Activated T-cell treated with anti-CD3 and anti-CD28 coated beads, Interleukin-2, amount 50 U/mL, for 24 hours (primary cell): ENCODE data around the gene ISL1.

Experiments
- DNase-seq: peaks from one replicate; pipeline ENCODE4 v3.0.0-alpha.2; 2020
- H3K27ac Mint-ChIP-seq: 2 replicates; pipeline ENCODE4 v1.8.0; 2020; ENCODE audit warnings: mild to moderate bottlenecking, mixed read lengths
- H3K27me3 Mint-ChIP-seq: 2 replicates; pipeline ENCODE4 v1.8.0; 2020; ENCODE audit warnings: mixed read lengths
- H3K36me3 Mint-ChIP-seq: 2 replicates; pipeline ENCODE4 v1.8.0; 2020; ENCODE audit warnings: low read depth, mixed read lengths
- H3K4me1 Mint-ChIP-seq: 2 replicates; pipeline ENCODE4 v1.8.0; 2020; ENCODE audit warnings: low read depth, mixed read lengths
- H3K4me3 Mint-ChIP-seq: 2 replicates; pipeline ENCODE4 v1.8.0; 2020; ENCODE audit warnings: mild to moderate bottlenecking, moderate library complexity, mixed read lengths
- H3K9me3 Mint-ChIP-seq: 2 replicates; pipeline ENCODE4 v1.8.0; 2020; ENCODE audit warnings: mixed read lengths

The ISL1 gene

DNA sequence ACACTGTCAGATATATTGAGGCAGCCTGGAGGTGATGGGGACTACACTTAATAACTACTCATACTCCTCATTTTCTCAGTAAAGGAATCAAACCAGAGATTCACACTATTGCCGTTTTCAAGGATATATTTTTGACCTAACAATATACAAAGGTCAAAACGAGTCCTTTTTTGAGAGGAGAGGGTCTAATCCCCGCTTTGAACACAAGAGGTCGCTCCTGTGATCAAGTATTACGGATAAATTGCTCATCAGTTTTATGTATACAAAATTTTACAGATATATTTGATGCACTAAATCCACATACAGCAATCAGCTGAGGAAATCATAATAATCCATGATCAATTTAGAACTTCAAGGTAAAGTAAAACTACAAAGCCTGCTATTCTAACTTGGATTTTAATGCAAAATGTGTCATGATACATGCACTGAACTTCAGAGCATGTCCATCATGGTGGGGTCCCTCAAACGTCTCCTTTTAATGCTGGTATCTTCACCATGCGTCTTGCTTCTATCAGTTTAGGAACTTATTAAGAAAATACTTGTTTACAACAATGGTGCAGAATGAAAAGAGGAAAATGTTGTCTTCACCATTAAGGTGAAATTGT is 2.5 kb upstream of the ISL1 start:
- Mint-ChIP-seq H3K36me3 (no peaks in the 10 kb centered on the region), H3K4me1 (peaks cover 12% of the 10 kb centered on the region), H3K9me3 (peaks cover 3% of the 10 kb centered on the region), H3K27ac (no peak overlapping the region), H3K27me3 (peaks cover 92% of the 10 kb centered on the region), H3K4me3 (no peak overlapping the region)
- DNase-seq = no peak

DNA sequence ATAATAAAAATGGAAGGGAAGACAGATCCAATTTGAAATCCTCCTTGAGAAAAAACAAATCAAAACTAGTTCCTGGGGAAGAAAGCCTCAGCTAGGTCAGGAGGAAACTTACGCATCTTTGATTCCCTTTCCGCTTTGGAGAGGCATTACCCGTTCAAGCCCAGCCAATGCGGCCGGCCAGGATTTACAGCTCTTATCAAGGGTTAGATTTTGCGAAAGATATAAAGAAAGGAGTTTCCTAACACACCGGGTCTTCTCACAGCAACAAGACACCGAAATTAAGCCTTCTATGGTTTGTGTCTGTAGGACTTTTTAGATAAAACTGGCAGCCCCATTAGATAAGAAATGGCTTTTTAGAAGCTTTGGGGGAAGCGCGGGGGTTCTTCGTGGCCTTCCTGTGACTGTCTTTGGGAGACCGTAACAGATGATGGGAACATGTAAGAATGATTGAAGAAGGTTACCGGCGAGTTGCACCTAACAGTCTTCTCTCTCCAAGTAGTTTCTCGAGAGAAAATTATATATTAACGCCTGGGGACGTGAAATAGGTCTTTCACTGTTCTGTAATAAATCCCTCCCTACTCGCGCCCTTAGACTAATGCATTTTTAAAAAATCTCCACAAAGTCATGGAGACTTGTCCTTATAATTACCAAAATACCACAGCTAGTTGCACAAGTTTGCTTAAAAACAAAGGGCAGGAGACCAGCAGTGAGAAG is 1.3 kb upstream of the ISL1 start:
- H3K27me3 Mint-ChIP-seq = peaks cover 99% of the 10 kb centered on the region
- no peaks in the 10 kb centered on the region for H3K36me3 Mint-ChIP-seq
- no peak overlapping the region for H3K27ac Mint-ChIP-seq
- no peak for DNase-seq
- peaks cover 3% of the 10 kb centered on the region for H3K9me3 Mint-ChIP-seq
- no peak overlapping the region for H3K4me3 Mint-ChIP-seq
- peaks cover 12% of the 10 kb centered on the region for H3K4me1 Mint-ChIP-seq

DNA sequence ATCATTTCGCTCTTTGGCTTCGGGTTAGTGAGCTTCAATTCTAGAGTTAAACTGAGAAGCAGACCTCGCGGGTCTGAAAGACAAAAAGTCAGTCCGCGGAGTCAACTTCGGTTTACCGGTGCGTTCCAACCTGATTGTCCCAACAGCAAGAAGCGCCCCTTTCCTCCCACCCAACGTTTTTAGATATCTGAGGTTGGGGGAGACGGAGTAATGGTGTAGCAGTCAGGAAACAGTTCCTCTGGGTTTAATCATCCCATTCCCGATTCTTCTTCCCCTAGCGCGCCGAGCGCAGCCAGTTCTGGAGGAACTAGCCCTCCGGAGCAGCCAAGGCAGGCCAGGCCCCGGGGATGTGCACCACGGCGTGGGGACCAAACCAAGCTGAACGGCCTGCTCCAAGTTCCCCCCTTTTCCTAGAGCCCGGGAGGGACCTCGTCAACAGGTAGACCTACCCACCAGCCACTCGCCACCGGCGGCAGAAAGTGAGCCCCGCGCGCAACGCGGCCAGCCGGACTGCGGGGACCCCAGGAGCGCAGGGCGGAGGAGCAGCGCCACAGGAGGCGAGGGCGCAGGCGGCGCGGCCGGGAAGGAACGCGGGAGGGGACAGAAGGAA is 622 bp upstream of the ISL1 start:
- no peak for DNase-seq
- Mint-ChIP-seq H3K27me3 (peaks cover 99% of the 10 kb centered on the region), H3K4me3 (no peak overlapping the region)

DNA sequence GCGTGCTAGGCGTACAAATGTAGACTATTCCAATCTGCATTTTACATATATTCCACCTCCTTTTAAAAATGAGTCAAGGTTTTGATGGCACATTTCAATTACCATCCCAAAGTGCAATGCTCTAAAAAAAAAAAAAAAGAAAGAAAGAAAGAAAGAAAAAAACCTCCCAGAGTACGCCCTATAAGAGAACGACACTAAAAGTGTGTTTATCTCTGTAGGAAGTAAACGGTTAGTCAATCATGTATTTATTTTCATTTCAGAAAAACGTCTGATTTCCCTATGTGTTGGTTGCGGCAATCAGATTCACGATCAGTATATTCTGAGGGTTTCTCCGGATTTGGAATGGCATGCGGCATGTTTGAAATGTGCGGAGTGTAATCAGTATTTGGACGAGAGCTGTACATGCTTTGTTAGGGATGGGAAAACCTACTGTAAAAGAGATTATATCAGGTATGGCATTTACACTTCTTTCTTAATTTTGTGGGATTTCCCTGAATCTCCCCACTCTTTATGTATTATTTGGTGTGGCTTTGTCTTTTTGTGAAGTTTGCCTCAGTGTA is 1.1 kb downstream of the ISL1 start:
- Mint-ChIP-seq H3K4me3 (no peak overlapping the region), H3K4me1 (peaks cover 4% of the 10 kb centered on the region), H3K36me3 (no peaks in the 10 kb centered on the region), H3K27me3 (peaks cover 99% of the 10 kb centered on the region), H3K9me3 (no peaks in the 10 kb centered on the region), H3K27ac (no peak overlapping the region)
- no peak for DNase-seq

More for the DNA sequence above, 622 bp upstream of the ISL1 start:
- Mint-ChIP-seq H3K36me3 (no peaks in the 10 kb centered on the region), H3K27ac (no peak overlapping the region), H3K4me1 (peaks cover 12% of the 10 kb centered on the region), H3K9me3 (peaks cover 3% of the 10 kb centered on the region)

DNA sequence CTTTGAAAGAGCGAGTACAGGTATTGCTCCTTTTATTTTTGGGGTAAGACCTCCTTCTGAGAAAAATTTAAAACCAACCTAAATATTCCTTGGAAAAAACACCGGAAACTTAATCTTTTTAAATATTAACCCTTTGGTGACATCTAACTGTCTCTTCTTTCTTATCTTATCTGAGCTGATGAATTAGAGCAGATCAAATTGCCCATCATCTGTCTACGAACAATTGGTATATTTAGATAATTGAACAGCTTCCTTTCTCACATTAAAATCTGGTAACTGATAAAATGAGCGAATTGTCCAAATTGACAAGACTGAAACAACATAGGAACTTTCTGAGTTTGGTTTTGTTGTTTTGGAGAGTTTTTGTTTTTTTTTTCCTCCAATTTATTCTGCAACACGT is 2.0 kb downstream of the ISL1 start:
- DNase-seq = no peak
- no peaks in the 10 kb centered on the region for H3K9me3 Mint-ChIP-seq
- no peak overlapping the region for H3K4me3 Mint-ChIP-seq
- peaks cover 96% of the 10 kb centered on the region for H3K27me3 Mint-ChIP-seq
- no peak overlapping the region for H3K27ac Mint-ChIP-seq
- H3K4me1 Mint-ChIP-seq = peaks cover 4% of the 10 kb centered on the region
- H3K36me3 Mint-ChIP-seq = no peaks in the 10 kb centered on the region

DNA sequence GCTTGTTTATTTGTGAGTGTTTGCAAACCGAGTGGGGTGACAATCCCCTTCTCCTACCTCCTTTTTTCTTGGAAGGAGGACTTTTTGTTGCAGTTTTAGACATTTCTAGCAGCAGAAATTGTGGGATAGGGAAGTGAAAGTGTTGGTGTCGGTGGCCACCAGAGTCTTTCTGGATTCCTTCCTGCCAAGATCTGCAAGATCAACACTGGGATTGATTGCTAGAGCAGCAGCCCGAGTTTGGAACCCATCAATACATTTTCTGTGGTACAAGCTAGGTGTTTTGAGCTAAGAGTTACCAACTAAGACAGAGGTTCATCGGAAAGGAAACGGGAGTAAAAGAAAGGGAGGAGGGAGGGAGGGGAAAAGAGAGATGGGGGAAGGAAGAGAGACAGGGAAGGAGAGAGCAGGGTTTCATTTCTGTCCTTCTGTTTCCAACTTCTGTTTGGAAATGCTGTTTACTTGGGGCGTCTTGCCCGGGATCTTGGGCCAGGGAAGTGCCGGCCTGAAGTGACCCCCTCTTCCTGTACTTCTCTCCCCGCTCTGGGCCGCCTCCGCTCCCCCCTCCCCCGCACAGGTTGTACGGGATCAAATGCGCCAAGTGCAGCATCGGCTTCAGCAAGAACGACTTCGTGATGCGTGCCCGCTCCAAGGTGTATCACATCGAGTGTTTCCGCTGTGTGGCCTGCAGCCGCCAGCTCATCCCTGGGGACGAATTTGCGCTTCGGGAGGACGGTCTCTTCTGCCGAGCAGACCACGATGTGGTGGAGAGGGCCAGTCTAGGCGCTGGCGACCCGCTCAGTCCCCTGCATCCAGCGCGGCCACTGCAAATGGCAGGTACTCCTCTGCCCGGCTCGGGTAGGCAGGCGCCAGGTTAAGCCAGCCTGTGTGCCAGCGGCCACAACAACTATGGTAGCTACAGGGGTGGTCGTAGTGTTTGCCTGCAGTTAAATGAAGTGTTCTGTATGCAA is 4.0 kb downstream of the ISL1 start:
- Mint-ChIP-seq H3K4me1 (peaks cover 2% of the 10 kb centered on the region), H3K36me3 (no peaks in the 10 kb centered on the region), H3K27ac (no peak overlapping the region), H3K4me3 (no peak overlapping the region), H3K9me3 (no peaks in the 10 kb centered on the region), H3K27me3 (peaks cover 89% of the 10 kb centered on the region)
- no peak for DNase-seq

DNA sequence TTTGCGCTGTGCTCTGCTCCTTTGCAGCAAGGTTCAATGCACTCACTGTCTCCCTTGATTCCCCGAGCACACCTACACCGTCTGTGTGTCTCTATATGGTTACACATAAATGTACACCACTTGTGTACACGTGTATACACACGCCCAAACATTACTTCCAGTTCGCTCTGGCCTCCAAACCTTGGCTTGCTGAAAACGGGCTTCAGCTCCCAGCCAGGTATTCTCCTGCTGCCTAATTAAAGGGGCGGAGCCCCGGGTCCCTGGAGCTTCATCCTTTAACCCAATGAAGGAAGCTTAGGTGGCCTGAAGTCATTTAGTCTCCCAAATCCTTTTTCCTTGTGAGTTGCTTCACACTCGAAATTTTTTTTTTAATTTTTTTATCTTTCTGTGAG is 4.6 kb downstream of the ISL1 start:
- H3K27ac Mint-ChIP-seq = no peak overlapping the region
- no peak overlapping the region for H3K4me3 Mint-ChIP-seq
- H3K4me1 Mint-ChIP-seq = peaks cover 2% of the 10 kb centered on the region

DNA sequence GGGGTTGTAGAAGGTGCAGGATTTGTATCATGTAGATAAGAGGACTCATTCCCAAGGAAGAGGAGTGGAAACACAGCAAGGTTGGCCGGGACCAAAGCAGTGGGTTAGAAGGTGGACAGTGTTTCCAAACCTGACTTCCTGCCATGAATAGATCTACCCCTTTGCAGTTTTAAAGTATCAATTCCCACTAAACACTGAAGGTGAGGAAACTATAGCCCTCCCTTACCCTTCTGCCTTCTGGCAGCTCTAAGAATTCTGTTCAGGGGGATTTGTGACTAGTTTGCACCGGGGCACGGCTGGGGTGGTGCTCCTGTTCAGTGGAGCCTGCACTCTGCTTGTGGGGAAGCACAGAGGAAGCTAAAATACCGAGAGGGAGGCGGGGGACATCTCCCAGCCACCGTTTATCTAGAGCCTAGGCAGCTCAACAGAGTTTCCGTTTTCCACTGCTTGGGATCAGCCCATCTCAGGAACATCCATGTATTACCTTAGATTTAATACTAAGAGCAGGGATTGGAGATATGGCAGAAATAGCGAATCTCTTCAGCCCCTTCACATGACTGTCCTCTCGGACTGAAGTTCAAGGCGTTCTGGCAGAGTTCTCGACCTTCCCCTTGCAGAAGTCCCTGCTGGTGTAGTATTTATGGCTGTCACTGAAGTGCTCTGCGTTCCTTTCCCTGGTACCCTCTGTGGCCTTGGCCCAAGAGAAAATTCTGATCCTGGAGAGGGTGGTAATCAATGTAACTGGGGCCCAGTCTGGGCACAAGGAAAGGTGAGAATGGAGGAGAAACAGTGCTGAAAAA is 5.4 kb downstream of the ISL1 start:
- DNase-seq = no peak
- Mint-ChIP-seq H3K4me3 (no peak overlapping the region), H3K27me3 (peaks cover 81% of the 10 kb centered on the region), H3K27ac (no peak overlapping the region), H3K9me3 (no peaks in the 10 kb centered on the region), H3K4me1 (no peaks in the 10 kb centered on the region), H3K36me3 (no peaks in the 10 kb centered on the region)

More for the DNA sequence above, 4.6 kb downstream of the ISL1 start:
- Mint-ChIP-seq H3K9me3 (no peaks in the 10 kb centered on the region), H3K27me3 (peaks cover 88% of the 10 kb centered on the region), H3K36me3 (no peaks in the 10 kb centered on the region)
- no peak for DNase-seq

DNA sequence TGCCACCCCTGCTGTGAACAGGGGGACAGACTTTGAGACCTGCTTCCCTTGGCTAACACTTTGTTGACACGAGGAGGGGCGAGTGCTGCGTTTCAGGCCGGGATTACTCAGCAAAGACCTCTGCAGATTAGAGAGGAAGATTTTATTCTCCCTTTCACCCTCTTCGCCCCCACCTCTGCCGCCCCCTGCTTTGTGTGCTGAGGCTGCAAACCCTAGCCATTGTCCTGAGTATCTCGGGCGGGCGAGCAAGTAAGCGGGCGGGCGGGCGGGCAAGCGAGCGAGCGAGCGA is 6.0 kb downstream of the ISL1 start:
- peaks cover 80% of the 10 kb centered on the region for H3K27me3 Mint-ChIP-seq
- no peaks in the 10 kb centered on the region for H3K9me3 Mint-ChIP-seq
- no peak overlapping the region for H3K27ac Mint-ChIP-seq
- no peak overlapping the region for H3K4me3 Mint-ChIP-seq
- H3K36me3 Mint-ChIP-seq = no peaks in the 10 kb centered on the region
- H3K4me1 Mint-ChIP-seq = no peaks in the 10 kb centered on the region
- DNase-seq = no peak

DNA sequence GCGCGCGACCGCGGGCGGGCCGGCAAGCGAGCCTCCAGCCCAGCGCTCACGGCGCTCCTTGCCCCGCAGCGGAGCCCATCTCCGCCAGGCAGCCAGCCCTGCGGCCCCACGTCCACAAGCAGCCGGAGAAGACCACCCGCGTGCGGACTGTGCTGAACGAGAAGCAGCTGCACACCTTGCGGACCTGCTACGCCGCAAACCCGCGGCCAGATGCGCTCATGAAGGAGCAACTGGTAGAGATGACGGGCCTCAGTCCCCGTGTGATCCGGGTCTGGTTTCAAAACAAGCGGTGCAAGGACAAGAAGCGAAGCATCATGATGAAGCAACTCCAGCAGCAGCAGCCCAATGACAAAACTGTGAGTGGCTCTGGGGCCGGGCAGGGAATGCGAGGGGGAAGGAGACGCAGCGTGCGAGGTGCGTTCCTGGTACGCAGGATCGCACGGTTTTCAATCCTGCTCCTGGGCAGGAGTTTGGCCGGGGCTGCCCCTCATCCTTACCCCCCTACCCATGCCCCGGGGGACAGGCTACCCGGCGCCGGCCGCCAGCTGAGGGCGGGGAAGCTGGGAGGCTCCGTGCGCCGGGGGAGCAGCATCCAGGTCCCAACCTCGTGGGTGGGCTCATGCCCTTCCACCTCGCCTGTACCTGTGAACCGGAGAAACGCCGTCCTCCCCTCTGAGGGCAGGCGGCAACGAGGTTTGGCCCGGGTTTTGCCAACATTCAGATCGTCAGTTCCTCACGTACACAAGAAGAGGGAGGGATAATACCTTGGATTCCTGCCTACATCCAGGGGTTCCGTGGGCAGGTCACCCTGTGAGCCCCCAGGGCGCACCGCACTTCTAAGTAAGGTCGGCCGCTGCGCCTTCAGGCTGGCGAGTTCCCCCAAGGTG is 6.6 kb downstream of the ISL1 start:
- no peak for DNase-seq
- Mint-ChIP-seq H3K27me3 (peaks cover 78% of the 10 kb centered on the region), H3K27ac (no peak overlapping the region), H3K4me3 (no peak overlapping the region), H3K9me3 (no peaks in the 10 kb centered on the region), H3K4me1 (no peaks in the 10 kb centered on the region), H3K36me3 (no peaks in the 10 kb centered on the region)

DNA sequence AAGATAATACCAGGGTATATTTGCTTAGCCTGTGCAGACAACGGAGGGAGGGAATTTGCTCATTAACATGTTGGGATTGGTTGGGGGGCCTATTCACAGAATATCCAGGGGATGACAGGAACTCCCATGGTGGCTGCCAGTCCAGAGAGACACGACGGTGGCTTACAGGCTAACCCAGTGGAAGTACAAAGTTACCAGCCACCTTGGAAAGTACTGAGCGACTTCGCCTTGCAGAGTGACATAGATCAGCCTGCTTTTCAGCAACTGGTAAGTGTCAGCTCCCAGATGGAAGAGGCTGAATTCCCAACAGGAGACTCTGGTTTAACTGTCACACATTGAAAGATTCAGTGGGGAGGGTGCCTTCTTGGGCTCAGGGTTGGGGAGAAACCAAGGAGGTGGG is 7.9 kb downstream of the ISL1 start:
- Mint-ChIP-seq H3K27ac (no peak overlapping the region), H3K4me3 (no peak overlapping the region), H3K9me3 (no peaks in the 10 kb centered on the region), H3K36me3 (no peaks in the 10 kb centered on the region), H3K27me3 (peaks cover 79% of the 10 kb centered on the region), H3K4me1 (no peaks in the 10 kb centered on the region)
- no peak for DNase-seq

DNA sequence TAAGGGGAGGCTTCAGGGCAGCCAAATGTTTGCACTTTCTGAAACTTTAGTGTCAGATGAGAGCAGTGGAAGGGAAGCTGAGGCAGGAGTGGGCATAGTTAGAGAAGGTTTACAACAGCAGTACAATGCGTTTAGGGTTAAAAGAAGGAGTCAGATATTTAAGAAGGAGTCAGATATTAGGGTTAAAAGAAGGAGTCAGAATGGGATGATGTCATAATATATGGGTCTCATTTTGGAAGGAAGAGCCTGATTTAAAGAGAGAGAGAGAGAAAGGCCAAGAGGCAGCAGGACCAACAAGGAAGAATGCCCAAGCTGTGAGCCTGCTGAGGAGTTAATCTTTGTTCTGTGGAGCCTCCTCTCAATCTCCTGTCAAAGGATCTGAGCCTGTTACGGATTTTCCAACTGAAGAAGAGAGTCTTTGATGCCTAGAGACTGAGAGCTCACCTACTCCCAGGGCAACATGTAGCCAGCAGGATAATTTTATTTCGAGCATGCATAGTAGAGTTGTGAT is 9.5 kb downstream of the ISL1 start:
- Mint-ChIP-seq H3K4me1 (no peaks in the 10 kb centered on the region), H3K9me3 (no peaks in the 10 kb centered on the region), H3K27me3 (peaks cover 78% of the 10 kb centered on the region), H3K36me3 (no peaks in the 10 kb centered on the region), H3K27ac (no peak overlapping the region), H3K4me3 (no peak overlapping the region)
- DNase-seq = no peak

DNA sequence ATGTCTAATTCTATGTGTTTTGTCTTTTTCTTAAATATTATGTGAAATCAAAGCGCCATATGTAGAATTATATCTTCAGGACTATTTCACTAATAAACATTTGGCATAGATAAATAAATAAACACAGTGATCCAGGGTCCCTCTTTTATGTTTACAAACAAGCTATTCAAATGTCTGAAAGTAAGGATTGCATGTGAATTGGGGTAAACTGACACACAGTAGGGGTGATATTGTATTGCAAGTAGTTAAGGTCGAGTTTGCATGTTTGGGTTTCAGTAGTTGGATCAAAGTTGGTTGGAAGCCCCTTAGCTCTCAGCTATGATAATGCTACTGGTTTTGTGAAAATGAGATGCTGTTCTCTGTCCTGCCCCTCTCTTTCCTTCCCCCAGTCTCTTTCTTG is 11.4 kb downstream of the ISL1 start:
- no peak overlapping the region for H3K27ac Mint-ChIP-seq
- no peak for DNase-seq
- H3K36me3 Mint-ChIP-seq = no peaks in the 10 kb centered on the region
- no peaks in the 10 kb centered on the region for H3K9me3 Mint-ChIP-seq
- H3K27me3 Mint-ChIP-seq = peaks cover 78% of the 10 kb centered on the region
- no peak overlapping the region for H3K4me3 Mint-ChIP-seq
- H3K4me1 Mint-ChIP-seq = no peaks in the 10 kb centered on the region
